GM12873 (cell line): ENCODE measurements around the gene IQCN.

Source experiments
- CTCF ChIP-seq: IDR thresholded peaks from 2 replicates; pipeline ENCODE4 v1.5.1; 2012; ENCODE audit warnings: low read depth, mild to moderate bottlenecking, moderate library complexity, low read length, control low read depth; ENCODE audit not compliant: insufficient read depth; ENCODE audit errors: missing control alignments

IQCN gene

GRCh38 chr19:18208098-18208951, 65.9 kb downstream of the IQCN start:
- peak; percentile 70 for TF ChIP-seq CTCF
